ENCODE data around the gene TTC7B.

DNA sequence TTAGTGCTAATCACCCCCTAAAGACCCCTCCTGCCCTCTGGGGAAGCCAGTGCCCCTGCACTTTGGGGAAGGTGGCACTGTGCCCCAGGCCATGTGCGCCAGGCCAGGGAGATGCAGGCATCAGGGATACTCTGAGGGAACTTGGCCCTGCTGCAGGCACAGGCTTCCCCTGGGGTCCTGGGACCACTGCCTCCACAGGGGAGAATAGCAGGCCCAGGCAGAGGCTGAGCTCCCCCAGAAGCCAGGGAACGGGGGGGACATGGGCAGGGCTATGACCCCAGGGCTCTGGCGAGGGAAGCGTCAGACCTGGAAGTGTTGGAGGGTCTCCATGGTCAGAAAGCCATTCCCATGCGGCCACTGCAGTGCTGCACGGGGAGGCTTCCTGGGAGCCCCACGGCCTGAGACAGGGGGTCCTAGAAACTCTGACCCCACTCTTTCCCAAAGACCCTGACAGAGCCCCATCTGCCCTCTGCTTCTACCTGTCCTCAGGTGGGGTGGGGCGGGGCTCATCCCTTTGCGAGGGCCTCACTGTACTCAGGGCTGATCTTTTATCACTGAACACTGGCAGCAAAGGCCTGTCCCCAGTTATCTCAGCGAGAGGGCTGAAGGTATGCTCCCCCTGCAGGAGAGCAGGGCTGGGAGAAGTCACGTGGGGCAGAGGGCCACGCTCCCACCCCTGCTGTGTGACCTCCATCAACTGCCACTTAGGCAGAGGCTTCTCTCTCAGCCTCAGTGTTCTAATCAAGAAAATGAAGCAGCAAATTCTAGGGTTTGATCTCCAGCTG is 259.4 kb downstream of the TTC7B start:
- TF ChIP-seq, protein P1, sequence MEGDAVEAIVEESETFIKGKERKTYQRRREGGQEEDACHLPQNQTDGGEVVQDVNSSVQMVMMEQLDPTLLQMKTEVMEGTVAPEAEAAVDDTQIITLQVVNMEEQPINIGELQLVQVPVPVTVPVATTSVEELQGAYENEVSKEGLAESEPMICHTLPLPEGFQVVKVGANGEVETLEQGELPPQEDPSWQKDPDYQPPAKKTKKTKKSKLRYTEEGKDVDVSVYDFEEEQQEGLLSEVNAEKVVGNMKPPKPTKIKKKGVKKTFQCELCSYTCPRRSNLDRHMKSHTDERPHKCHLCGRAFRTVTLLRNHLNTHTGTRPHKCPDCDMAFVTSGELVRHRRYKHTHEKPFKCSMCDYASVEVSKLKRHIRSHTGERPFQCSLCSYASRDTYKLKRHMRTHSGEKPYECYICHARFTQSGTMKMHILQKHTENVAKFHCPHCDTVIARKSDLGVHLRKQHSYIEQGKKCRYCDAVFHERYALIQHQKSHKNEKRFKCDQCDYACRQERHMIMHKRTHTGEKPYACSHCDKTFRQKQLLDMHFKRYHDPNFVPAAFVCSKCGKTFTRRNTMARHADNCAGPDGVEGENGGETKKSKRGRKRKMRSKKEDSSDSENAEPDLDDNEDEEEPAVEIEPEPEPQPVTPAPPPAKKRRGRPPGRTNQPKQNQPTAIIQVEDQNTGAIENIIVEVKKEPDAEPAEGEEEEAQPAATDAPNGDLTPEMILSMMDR (IDR thresholded peaks at IDR 0.05): no peak
- TF ChIP-seq, protein P2, sequence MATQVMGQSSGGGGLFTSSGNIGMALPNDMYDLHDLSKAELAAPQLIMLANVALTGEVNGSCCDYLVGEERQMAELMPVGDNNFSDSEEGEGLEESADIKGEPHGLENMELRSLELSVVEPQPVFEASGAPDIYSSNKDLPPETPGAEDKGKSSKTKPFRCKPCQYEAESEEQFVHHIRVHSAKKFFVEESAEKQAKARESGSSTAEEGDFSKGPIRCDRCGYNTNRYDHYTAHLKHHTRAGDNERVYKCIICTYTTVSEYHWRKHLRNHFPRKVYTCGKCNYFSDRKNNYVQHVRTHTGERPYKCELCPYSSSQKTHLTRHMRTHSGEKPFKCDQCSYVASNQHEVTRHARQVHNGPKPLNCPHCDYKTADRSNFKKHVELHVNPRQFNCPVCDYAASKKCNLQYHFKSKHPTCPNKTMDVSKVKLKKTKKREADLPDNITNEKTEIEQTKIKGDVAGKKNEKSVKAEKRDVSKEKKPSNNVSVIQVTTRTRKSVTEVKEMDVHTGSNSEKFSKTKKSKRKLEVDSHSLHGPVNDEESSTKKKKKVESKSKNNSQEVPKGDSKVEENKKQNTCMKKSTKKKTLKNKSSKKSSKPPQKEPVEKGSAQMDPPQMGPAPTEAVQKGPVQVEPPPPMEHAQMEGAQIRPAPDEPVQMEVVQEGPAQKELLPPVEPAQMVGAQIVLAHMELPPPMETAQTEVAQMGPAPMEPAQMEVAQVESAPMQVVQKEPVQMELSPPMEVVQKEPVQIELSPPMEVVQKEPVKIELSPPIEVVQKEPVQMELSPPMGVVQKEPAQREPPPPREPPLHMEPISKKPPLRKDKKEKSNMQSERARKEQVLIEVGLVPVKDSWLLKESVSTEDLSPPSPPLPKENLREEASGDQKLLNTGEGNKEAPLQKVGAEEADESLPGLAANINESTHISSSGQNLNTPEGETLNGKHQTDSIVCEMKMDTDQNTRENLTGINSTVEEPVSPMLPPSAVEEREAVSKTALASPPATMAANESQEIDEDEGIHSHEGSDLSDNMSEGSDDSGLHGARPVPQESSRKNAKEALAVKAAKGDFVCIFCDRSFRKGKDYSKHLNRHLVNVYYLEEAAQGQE (IDR thresholded peaks at IDR 0.05; ENCODE audit: insufficient read depth in 1 of 2, low read depth in 2 of 2, low read length in 1 of 2): no peak
- no peak for TF ChIP-seq SIN3A (IDR thresholded peaks at IDR 0.05; ENCODE audit: borderline replicate concordance, insufficient read depth, low read depth, low read length)
- no peak for TF ChIP-seq POLR2AphosphoS5 (IDR thresholded peaks at IDR 0.05; ENCODE audit: low read depth, low read length)
- TF ChIP-seq TCF7L2 (IDR thresholded peaks at IDR 0.05; ENCODE audit: low read depth, low read length): no peak
